Islet of Langerhans (tissue), 1 donor: ENCODE measurements around the gene STK11.
"Not testable (repeated sequence)": the region's sequence is repeated elsewhere in the genome, so short reads cannot be mapped to it uniquely, and the experiment has no call there.

Experiments used
- FAIRE-seq: peaks from one replicate; lab custom pipeline; 2011; peaks lifted over from hg19 to GRCh38; lab: Jason Lieb, UNC

The STK11 gene

DNA sequence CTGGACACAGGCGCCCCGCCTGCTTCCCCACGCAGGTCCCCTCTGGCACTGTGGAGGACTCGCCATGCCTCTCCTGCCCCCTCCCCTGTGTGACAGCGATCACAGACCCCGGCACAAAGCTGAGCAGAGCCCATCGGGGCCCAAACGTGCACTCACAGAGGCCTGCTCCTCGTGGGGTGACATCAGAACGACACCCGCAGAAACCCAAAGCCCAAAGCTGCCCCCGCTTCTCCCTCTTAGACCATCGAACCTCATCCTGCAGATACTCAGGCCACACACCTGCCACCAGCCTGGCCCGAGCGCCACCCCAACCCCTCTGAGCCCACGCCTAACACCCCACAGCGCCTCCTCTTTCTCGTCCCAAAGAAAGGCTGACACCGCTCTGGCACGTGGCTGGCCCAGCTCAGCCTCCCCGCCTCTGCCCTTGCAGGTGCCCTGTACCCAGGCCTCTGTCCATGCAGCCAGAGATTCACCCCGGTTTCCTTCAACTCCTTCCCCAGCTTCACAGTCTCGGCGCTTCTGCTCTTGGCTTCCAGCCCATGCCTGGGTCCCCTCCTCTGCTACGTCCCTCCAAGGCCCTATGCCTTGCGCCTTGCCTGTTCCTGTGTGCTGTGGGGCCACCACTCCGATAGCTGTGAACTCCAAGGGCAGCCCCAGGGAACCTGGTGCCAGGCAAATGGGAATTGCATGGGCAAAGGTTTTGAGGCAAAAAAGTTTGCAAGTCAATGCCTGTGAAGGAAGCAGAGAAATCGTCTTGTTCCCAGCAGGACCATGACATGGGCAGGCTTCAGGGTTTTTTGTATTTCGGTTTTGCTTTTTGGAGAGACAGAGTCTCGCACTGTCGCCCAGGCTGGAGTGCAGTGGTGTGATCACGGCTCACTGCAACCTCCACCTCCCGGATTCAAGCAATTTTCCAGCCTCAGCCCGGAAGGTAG is 33.1 kb downstream of the STK11 start:
- FAIRE-seq: no peak

DNA sequence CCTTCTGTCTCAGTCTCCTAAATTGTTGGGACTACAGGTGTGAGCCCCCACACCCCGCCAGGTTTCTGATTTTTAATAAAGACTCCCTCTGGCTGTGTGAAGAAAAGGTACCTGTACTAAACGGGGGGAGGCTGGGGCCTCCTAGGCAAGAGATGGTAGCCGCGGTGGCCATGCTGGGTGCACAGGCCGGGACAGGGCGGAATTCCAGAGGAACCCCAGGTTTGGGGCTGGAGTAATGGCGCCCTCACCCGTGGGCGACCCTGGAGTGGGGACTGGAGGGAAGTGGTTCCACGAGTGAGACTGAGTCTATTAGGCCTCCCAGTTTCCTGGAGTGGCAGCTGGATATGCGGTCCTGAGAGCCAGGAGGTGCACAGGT is 33.8 kb downstream of the STK11 start:
- FAIRE-seq: no peak

DNA sequence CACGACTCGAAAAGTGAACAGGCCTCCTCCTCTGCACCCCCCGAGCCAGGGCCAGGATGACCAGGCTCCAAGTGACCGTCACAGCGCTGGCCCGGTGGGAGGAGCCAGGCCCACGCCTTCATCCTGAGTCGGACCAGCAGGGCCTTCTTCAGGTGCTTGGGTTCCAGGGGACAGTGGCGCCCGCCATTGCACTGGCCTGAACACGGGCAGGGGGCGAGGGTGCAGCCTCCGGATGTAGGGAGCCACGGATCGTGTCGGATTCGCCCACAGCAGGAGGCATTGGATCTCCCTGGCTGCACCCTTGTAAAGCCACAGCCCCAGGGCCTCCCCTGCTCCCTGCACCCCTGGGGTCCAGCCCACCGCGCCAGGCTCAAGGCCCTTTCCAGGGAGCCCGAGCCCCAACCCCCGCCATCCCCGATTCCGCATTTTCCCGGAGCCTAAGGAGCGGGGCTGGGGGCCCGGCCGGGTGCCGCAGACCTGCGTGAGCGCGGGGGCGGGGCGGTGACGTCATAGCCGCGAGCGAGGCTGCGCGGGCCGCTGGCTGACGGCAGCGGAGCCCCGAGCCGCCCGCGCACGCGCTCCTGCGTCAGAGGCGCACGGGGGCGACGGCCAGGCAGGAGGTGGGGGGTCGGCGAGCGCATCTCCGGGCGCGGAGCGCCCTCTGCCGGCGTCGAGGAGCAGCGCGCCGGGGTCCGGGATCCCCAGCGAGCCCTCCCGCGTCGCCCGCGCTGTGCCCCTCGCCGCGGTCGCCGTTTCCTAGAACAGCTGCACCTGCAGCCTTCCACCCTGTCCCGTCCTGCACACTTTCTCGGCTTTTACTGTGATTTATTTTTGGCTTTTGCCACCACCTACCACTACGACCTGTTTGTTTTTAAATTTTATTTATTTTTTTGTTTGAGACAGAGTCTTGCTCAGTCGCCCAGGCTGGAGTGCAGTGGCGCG is 34.5 kb downstream of the STK11 start:
- FAIRE-seq: no peak

DNA sequence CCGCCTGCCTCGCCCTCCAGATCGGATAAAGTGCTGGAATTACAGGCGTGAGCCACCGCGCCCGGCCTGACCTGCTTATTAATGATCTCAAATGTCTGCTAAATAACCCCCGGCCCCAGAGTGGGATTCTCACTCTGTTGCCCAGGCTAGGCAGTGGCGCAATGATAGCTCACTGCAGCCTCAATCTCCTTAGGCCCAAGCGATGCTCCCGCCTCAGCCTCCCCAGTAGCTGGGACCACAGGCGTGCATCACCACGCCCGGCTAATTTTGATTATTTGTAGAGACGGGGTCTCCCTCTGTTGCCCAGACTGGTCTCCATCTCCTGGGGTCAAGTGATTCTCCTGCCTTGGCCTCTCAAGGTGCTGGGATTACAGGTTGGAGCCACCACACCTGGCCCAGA is 35.3 kb downstream of the STK11 start:
- FAIRE-seq: no peak

DNA sequence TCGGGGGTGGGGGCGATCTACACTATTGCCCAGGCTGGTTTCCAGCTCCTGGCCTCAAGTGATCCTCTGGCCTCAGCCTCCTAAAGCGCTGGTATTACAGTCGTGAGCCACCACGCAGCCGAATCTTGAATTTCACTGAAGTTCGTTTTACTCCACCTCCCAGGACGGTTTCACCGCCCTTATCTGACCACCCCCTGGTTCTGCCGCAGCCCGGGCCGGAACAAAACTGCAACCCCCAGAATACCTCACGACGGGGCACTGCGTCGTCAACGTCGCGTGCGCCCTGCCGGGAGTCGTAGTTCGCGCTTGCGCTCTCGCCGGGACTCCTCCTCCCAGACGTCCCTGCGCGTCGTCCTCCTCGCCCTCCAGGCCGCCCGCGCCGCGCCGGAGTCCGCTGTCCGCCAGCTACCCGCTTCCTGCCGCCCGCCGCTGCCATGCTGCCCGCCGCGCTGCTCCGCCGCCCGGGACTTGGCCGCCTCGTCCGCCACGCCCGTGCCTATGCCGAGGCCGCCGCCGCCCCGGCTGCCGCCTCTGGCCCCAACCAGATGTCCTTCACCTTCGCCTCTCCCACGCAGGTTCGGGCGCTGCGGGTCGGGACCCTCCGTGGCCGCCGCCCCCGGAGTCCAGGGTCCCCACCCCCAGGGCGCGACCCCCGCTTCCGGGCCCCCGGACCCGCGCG is 36.0 kb downstream of the STK11 start, which contains the start of gene ATP5F1D:
TSS of gene ATP5F1D (plus strand) at position 335 of the 679 bp plus-strand sequence. CDS start at position 435, 100 bp downstream.
- no peak for FAIRE-seq

DNA sequence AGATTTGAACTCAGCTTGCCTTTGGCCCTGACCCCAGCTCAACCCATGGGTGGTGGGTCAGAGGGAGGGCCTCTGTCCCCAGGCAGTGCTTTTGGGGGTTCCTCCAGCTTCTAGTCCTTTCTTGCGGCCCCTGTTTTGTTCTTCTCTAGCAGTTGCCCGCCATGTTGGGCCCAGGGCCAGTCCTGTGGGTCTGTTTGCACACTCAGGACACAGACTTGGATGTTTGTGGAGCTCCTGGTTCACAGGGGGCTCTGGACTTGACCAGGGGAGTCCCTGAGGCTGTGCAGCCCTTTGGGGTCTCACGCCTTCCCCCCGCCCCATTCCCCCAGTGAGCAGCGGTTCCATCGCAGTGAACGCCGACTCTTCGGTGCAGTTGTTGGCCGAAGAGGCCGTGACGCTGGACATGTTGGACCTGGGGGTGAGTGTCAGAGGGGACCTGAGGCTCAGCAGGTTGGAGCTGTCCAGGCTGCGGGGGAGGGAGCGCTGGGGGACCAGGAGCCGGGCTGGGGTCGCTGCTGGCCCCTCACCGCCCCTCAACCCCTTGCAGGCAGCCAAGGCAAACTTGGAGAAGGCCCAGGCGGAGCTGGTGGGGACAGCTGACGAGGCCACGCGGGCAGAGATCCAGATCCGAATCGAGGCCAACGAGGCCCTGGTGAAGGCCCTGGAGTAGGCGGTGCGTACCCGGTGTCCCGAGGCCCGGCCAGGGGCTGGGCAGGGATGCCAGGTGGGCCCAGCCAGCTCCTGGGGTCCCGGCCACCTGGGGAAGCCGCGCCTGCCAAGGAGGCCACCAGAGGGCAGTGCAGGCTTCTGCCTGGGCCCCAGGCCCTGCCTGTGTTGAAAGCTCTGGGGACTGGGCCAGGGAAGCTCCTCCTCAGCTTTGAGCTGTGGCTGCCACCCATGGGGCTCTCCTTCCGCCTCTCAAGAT is 38.5 kb downstream of the STK11 start:
- FAIRE-seq: no peak

DNA sequence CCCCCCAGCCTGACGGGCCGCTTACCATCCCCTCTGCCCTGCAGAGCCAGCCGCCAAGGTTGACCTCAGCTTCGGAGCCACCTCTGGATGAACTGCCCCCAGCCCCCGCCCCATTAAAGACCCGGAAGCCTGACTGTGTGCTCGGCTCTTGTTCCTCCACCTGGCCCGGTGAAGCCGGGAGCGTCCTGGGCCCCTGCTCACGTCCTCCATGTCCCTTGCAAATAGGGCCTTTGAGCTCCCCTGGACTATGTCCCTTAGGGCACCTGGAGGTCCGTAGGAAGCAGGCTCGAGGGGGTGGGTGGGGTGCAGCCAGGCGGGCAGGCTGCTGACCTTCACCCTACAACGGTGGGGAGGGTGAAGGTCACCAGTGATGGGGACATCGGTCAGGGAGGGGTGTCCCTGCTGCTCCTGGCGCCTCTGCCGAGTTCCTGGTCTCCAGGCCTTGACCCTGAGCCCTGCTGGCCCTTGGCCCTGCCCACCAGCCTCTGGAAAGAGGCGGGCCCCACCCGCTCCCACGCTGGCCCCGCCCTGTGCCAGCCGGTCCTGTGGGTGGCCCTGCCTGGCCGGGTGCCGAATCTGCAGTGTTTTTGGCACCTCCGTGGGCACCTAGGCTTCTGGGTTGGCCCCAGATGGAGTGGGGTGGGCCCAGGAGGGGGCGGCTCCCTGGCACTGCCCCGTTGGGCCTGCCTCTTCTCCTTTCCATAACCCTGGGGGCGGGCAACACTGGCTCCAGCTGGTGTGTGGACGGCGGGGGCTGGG is 39.3 kb downstream of the STK11 start:
- FAIRE-seq: no peak

DNA sequence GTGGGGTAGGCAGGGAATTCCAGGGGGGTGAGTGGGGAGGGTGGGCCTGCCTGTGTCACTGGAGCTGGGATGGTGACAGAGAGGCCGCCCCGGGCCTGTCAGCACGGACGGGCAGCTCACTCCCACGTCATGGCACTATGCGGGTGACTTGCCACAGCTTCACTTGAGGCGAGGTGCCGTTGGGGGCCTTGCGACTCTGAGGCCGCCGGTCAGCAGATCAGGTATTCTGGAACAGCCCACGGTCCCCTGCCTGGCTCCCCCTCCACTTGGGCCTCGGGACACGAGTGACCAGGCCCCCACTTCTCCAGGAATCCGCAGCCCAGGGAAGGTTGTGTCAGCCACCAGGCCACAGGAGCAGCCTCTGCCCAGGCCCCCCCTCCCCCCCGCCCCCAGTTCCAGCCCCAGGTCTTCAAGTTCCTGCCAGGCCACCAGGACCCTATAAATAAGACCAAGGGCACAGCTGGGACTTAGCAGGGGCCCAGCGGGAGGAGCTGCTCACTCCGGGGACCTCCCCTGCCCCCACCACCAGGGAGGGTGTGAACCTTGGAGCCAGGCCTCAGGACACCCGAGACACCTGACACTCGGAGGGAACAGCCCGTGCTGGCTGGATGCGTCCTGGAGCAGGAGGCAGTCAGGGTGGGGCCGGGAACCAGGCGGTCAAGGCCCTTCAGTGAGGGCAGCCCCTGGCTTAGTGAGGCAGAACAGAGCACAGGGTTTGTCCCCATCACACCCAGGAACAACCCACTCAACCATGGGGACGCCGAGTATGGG is 40.1 kb downstream of the STK11 start:
- no peak for FAIRE-seq

DNA sequence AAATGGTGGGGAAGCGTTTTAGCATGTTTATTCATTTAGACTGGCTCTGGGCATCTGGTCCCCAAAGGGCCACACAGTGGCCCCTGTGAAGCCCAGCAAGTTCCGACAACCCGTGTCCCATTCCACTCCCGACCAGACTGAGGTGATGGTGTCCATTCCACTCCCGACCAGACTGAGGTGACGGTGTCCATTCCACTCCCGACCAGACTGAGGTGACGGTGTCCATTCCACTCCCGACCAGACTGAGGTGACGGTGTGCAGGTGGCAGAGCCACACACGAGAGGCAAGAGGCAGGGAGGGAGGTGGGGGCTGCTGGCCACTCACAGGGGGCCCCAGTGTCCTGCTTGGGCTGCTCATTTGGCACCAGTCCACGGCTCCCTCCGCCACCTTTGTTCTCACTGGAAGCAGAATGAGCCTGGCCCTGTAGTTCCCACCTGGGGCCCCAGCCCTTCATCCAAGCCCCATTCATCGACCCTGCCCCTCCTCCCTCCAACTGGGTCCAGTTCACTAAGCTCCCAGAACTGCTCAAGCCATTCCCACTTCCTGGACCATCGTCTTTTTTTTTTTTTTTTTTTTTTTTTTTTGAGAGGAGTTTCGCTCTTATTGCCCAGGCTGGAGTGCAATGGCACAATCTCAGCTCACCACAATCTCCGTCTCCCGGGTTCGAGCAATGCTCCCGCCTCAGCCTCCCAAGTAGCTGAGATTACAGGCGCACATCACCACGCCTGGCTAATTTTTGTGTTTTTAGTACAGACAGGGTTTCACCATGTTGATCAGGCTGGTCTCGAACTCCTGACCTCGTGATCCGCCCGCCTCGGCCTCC is 40.9 kb downstream of the STK11 start:
- not testable (repeated sequence) for FAIRE-seq

DNA sequence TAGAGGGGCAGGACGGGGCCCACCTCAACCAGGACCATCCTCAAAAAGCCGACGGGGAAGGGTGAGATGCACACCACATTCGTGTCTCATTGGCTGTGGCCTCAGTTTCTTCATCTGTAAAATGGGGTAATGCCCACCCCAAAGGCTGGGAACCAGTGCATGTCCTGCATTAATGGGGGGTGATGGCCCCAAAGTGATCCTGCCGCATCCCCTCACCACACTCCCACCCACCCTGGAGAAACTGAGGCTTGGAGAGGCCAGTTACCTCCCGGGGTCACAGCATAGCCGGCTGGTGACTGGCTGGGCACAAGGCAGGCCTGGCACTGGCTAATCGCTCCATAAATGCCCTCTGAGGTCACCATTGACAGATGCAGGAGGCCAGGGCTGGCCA is 42.2 kb downstream of the STK11 start:
- FAIRE-seq: no peak

DNA sequence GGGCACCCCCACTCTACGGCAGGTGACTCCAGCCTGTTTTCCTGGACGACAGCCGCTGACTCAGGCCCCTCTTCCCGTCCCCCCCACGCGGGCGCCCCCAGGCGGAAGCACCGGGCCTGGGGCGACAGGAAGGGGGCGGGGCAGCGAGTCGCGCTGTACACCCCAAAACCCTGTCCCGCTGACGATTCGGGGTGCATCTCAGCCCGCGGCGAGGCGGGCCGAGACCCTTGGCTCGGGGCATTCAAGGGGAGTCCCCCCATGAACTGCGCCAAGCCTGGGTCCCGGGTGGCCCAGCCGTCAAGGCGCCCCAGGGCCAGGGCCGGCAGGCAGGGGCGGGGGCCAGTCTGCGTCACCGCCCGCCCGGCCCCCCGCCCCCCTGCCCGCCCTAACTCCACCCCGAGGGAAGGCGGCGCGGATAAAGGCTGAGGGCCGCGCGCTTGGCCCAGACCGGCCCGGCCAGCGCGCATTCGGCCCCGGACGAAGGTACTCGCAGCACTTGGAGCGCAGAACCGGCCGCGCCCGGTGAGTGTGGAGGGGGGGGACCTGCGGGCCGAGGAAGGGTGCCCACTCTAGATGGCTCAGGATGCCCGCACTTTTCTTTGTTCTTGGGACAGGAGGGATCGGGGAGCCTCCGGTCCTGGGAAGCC is 42.7 kb downstream of the STK11 start, which contains the start of gene MIDN:
TSS of gene MIDN (plus strand) at position 445 of the 647 bp plus-strand sequence. CDS start 1,714 bp downstream, outside the sequence.
- FAIRE-seq: no peak

DNA sequence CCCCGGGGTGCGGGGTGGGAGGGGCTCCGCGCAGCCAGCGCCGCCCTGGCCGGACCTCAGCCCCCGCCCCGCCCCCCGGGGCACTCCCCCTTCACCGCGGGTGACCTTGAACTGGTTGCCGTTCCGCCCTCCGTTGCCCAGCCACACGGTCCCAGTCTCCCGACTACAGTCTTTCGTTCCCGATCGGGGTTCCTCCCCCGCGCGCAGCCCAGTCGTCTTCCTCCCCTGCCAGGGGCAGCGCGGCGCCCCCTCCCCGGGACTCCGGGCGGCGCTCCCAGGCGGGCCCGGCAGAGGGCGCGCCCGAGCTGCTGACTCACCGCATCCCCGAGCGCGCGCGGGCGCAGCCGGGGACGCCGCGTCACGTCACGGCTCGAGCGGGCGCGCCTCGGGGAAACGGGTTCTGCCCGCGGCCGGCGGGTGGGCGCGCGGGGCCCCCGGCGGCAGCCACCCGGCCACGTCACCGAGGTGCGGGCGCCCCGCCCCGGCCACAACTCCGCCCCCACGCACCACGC is 43.3 kb downstream of the STK11 start:
- FAIRE-seq: no peak

DNA sequence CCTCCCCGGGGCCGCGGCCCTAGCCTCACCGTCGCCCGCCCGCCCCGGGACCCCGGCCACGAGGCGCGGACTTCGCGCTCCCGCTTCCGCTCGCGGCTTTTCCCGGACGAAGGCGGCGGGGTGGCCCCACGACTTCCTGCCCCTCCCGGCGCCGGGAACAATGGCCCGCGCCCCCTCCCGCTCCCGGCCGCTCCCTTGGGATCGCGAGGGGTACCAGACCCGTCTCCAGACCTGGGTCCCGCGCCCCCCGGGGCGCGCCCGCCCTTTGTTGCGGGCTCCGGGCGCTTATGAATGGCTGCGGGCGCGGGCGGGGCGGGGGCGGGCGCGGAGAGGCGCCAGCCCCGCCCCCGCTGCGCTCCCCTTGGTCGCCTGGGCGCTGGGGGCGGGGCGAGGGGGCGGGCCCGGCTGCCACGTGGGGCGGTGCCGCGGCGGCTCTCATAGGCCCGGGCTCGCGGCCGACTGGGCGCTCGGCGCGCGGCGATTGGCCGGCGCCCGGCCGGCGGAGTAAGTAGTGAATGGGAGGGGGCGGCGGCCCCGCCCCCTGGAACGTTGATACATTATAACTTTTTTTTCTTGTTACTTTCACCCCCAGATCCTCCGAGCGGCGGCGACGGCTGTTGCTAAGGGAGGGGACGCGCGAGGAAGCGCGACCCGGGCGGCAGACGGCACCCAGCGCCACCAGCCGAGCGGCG is 43.9 kb downstream of the STK11 start:
- FAIRE-seq: no peak

DNA sequence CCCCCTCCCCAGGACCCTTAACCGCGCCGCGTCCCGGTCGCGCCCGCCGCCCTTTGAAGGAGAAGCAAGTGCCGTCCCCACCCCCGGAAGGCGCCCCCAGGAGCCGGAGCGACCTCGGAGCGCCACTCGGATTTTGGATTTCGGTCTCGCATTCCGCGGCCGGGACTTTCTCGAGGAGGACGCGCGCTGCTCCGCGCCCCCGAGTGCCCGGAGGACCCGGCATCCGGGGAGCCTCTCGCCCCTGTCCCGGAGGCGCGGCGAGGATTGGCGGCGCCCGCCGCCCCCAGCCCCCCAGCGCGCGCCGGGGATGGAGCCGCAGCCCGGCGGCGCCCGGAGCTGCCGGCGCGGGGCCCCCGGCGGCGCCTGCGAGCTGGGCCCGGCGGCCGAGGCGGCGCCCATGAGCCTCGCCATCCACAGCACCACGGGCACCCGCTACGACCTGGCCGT is 44.4 kb downstream of the STK11 start:
- no peak for FAIRE-seq

DNA sequence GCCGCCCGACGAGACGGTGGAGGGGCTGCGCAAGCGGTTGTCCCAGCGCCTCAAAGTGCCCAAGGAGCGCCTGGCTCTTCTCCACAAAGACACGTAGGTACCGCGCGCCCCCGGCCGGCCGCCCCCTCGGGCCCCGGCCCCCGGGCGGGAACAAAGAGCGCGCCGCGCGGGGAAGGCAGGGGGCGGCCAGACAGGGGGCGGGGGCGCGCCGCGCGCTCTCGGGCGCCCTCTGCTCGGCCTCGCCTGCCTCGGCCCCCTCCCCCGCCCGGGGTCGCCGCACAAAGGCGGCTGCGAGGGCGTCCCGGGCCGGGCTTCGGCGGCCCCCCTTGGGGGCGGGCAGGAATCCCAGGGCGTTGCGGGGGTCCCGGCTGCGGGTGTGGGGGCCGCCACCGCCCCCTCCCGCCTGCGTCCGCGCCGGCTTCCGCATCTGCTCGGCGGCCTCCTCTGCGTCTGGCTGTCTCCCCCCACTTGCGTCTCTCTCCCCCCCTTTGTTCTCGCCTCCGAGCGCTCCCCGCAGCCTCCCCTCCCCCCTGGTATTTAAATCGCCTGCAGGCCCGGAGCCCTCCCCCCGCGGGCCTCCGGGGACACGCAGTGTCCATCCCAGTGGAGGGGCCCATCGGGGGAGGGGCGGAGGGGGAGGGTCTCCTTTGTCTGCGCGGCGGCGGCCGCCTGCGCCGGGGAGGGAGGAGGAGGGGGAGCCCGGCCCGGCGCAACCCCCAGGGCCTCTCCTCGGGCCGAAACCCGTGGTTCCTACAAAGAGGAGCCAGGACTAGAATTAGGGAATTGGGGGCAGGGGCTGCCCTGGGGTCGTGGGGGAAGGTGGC is 45.1 kb downstream of the STK11 start:
- FAIRE-seq: no peak
